SK-N-SH treated with all-trans-retinoic acid at 6 μM for 48 hours (cell line): ENCODE measurements around the gene NCK2.

Experiments
- ARNTL ChIP-seq: fragments of 450-650 bp; formaldehyde crosslinking; IDR thresholded peaks from 2 replicates; pipeline ENCODE4 v1.5.0; 2020; ENCODE audit warnings: low read depth, mild to moderate bottlenecking, moderate library complexity, borderline replicate concordance
- ISL1 ChIP-seq: fragments of 250-450 bp; sonication (Bioruptor Pico); IDR thresholded peaks from 2 replicates; pipeline ENCODE4 v2.1.2; 2022; ENCODE audit warnings: mild to moderate bottlenecking, moderate library complexity
- PATZ1 ChIP-seq: fragments of 250-450 bp; sonication (Bioruptor Pico); IDR thresholded peaks from 2 replicates; pipeline ENCODE4 v1.8.0; 2020; ENCODE audit warnings: mild to moderate bottlenecking, moderate library complexity, borderline replicate concordance
- RARB ChIP-seq: fragments of 250-450 bp; sonication (Bioruptor Pico); IDR thresholded peaks from 2 replicates; pipeline ENCODE4 v1.8.0; 2021; ENCODE audit warnings: mild to moderate bottlenecking, moderate library complexity
- ZNF565 ChIP-seq: fragments of 450-650 bp; formaldehyde crosslinking; conservative IDR thresholded peaks from 2 replicates; pipeline ENCODE4 v1.5.0; 2020; ENCODE audit warnings: low read depth, mild to moderate bottlenecking, moderate library complexity
- ZNF70 ChIP-seq: fragments of 450-650 bp; formaldehyde crosslinking; IDR thresholded peaks from 2 replicates; pipeline ENCODE4 v1.5.0; 2020; ENCODE audit warnings: mild to moderate bottlenecking, moderate library complexity

GRCh38 chr2:105757433-105757832 lies 12.7 kb downstream of the NCK2 start:
- no peak for TF ChIP-seq PATZ1 (CRISPR knock-in tag)
- no peak for TF ChIP-seq ZNF70
- no peak for TF ChIP-seq ISL1
- no peak for TF ChIP-seq ARNTL (CRISPR knock-in tag)
- TF ChIP-seq RARB = no peak
- TF ChIP-seq ZNF565 (CRISPR knock-in tag) = no peak
